ENCODE measurements around the gene RAP2C.

Gene RAP2C

DNA sequence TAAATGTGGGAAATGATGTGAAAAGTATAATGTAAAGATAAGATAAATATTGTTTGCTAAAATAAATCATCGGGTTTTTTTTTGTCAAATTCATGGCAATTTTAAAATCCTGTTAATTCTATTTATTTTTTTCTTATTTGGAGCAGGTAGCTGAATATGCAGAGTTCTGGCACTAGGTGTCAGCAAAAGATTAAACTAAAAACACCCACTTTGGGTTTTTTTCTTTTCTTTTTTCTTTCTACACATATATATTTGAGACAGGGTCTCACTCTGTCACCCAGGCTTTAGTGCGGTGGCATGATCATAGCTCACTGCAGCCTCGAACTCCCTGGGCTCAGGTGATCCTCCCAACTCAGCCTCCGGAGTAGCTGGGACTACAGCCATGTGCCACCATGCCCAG, 6.9 kb upstream of the RAP2C start:
- no peak for TF ChIP-seq BACH2 (CRISPR knock-in tag; IDR thresholded peaks at IDR 0.05; ENCODE audit: borderline replicate concordance)
- TF ChIP-seq ARNTL (CRISPR knock-in tag; IDR thresholded peaks at IDR 0.05; ENCODE audit: borderline replicate concordance, low read depth): no peak
- no peak for TF ChIP-seq ISL1 (CRISPR knock-in tag; IDR thresholded peaks at IDR 0.05)
- TF ChIP-seq ZFP30 (CRISPR knock-in tag; IDR thresholded peaks at IDR 0.05): no peak
- TF ChIP-seq, protein P1, sequence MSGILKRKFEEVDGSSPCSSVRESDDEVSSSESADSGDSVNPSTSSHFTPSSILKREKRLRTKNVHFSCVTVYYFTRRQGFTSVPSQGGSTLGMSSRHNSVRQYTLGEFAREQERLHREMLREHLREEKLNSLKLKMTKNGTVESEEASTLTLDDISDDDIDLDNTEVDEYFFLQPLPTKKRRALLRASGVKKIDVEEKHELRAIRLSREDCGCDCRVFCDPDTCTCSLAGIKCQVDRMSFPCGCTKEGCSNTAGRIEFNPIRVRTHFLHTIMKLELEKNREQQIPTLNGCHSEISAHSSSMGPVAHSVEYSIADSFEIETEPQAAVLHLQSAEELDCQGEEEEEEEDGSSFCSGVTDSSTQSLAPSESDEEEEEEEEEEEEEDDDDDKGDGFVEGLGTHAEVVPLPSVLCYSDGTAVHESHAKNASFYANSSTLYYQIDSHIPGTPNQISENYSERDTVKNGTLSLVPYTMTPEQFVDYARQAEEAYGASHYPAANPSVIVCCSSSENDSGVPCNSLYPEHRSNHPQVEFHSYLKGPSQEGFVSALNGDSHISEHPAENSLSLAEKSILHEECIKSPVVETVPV (CRISPR knock-in tag; IDR thresholded peaks at IDR 0.05): no peak
- no peak for ATAC-seq

DNA sequence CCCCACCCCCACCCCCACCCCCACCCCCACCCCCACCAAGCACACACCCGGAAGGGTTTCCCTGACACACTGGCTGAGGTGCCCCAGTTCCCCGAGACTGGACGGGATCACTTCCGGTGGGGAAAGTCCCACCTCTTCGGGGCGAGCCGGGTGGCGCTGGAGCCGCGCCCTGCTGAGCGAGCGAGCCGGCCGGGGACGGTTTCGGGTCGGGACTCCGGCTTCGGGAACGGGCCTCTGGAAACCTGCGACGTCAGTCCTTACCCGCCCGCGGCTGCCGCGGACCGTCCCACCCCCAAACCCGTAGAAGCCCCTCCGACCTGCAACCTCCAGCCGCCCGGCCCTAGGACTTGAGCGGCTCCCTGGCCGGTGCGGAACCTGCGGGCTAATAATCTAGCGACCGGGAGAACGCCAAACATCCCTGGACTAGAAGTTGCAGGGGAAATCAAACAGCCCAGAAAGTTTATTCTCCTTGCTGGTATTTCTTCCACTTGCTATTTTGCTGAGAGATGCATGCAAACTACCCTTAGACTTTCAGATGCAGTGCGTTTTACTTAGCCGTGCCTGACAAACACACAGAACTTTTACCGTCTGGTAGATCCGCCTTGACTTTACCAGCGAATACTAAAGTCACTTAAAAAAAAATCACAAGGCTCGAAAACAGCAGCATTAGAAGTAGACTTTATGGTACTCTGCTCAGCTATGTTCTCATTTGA, 991 bp downstream of the RAP2C start:
- peak; percentile 86 for ATAC-seq
- no peak for TF ChIP-seq ZNF565 (CRISPR knock-in tag; conservative IDR thresholded peaks at IDR 0.05; ENCODE audit: low read depth)
- TF ChIP-seq ARNTL (CRISPR knock-in tag; IDR thresholded peaks at IDR 0.05; ENCODE audit: borderline replicate concordance, low read depth): no peak
- TF ChIP-seq, protein P2, sequence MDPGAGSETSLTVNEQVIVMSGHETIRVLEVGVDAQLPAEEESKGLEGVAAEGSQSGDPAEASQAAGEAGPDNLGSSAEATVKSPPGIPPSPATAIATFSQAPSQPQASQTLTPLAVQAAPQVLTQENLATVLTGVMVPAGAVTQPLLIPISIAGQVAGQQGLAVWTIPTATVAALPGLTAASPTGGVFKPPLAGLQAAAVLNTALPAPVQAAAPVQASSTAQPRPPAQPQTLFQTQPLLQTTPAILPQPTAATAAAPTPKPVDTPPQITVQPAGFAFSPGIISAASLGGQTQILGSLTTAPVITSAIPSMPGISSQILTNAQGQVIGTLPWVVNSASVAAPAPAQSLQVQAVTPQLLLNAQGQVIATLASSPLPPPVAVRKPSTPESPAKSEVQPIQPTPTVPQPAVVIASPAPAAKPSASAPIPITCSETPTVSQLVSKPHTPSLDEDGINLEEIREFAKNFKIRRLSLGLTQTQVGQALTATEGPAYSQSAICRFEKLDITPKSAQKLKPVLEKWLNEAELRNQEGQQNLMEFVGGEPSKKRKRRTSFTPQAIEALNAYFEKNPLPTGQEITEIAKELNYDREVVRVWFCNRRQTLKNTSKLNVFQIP (CRISPR knock-in tag; IDR thresholded peaks at IDR 0.05; ENCODE audit: borderline replicate concordance, low read depth): no peak
- TF ChIP-seq, protein P3, sequence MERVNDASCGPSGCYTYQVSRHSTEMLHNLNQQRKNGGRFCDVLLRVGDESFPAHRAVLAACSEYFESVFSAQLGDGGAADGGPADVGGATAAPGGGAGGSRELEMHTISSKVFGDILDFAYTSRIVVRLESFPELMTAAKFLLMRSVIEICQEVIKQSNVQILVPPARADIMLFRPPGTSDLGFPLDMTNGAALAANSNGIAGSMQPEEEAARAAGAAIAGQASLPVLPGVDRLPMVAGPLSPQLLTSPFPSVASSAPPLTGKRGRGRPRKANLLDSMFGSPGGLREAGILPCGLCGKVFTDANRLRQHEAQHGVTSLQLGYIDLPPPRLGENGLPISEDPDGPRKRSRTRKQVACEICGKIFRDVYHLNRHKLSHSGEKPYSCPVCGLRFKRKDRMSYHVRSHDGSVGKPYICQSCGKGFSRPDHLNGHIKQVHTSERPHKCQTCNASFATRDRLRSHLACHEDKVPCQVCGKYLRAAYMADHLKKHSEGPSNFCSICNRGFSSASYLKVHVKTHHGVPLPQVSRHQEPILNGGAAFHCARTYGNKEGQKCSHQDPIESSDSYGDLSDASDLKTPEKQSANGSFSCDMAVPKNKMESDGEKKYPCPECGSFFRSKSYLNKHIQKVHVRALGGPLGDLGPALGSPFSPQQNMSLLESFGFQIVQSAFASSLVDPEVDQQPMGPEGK (CRISPR knock-in tag; IDR thresholded peaks at IDR 0.05; ENCODE audit: borderline replicate concordance): no peak
- no peak for TF ChIP-seq TCF4 (CRISPR knock-in tag; IDR thresholded peaks at IDR 0.05; ENCODE audit: borderline replicate concordance)
- no peak for TF ChIP-seq ISL1 (CRISPR knock-in tag; IDR thresholded peaks at IDR 0.05)
- no peak for TF ChIP-seq ZFP30 (CRISPR knock-in tag; IDR thresholded peaks at IDR 0.05)
- no peak for TF ChIP-seq ZFP3 (CRISPR knock-in tag; IDR thresholded peaks at IDR 0.05)
- TF ChIP-seq, protein P1 (CRISPR knock-in tag; IDR thresholded peaks at IDR 0.05): no peak
- no peak for TF ChIP-seq SNAI2 (CRISPR knock-in tag; IDR thresholded peaks at IDR 0.05)
- TF ChIP-seq, protein P4, sequence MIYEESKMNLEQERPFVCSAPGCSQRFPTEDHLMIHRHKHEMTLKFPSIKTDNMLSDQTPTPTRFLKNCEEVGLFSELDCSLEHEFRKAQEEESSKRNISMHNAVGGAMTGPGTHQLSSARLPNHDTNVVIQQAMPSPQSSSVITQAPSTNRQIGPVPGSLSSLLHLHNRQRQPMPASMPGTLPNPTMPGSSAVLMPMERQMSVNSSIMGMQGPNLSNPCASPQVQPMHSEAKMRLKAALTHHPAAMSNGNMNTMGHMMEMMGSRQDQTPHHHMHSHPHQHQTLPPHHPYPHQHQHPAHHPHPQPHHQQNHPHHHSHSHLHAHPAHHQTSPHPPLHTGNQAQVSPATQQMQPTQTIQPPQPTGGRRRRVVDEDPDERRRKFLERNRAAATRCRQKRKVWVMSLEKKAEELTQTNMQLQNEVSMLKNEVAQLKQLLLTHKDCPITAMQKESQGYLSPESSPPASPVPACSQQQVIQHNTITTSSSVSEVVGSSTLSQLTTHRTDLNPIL (CRISPR knock-in tag; IDR thresholded peaks at IDR 0.05; ENCODE audit: low read depth): no peak
- no peak for TF ChIP-seq CSDC2 (CRISPR knock-in tag; IDR thresholded peaks at IDR 0.05)

DNA sequence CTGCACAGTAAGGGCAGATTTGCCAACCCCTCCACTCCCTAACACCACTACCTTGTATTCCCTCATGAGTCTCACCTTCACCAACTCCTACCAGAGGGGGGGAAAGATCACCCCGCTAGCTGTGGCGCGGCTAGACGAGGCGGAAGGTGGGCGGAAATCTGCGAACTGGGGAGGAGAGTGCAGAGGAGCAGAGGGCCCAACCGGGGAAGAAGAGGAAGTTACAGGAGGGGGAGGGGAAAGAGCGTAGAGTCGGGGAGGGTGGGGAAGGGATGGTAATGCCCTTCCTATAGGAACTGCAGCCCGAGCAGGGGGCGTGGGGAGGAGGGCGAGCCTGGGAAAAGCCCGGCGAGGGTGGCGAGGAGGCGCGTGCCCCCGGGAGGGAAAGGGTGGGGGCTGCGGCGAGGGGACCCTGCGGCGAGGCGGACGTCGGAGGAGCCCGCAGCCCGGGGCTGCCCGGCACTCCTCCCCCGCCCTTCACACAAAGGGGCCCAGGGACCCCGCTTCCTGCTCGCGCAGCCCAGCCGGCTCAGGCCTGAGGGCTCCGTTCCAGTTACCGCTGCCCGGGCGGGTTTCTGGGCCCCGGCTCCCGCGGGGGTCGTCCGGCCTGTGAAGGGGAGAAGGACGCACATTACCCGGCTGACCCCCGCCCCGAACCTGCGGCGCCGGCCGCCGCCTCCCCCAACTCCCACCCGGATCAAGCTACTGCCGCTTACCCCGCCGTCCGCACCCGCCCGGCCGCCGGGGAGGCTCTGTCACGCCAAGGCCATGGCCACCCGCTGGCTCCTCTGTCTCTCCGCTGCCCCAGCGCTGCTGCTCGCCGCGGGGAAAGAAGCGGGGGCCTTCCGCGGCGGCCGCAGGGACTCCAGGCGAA, 1.8 kb downstream of the RAP2C start:
- peak; percentile 72 for ATAC-seq
- TF ChIP-seq, protein P3 (CRISPR knock-in tag; IDR thresholded peaks at IDR 0.05; ENCODE audit: borderline replicate concordance): peak; percentile 35; the same call in 1 of the 2 replicates
- no peak for TF ChIP-seq OSR1 (CRISPR knock-in tag; IDR thresholded peaks at IDR 0.05)

DNA sequence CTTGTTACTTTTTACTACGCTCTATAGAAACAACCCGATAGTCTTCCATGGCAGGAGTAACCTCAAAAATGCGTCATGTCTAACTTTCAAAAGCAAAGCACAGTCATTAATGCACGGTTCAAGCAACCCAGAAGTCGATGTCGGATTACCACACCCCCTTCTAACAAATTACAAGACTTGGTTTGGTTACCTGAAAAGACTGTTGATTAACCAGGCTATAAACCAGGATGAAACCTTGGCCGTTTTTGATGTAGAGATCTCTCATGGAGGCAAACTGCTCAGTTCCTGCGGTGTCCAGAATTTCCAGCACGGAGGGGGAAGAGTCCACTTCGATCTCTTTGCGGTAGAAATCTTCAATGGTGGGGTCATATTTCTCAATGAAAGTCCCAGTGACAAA, 2.4 kb downstream of the RAP2C start:
- ATAC-seq: peak; percentile 4
- TF ChIP-seq, protein P1 (CRISPR knock-in tag; IDR thresholded peaks at IDR 0.05): no peak
- TF ChIP-seq ZNF70 (CRISPR knock-in tag; IDR thresholded peaks at IDR 0.05) (no peak), ESRRG (CRISPR knock-in tag; IDR thresholded peaks at IDR 0.05) (no peak), RARB (CRISPR knock-in tag; IDR thresholded peaks at IDR 0.05) (no peak), TCF4 (CRISPR knock-in tag; IDR thresholded peaks at IDR 0.05; ENCODE audit: borderline replicate concordance) (no peak), GLIS3 (CRISPR knock-in tag; IDR thresholded peaks at IDR 0.05) (no peak), ISL1 (CRISPR knock-in tag; IDR thresholded peaks at IDR 0.05) (no peak), ZFP30 (CRISPR knock-in tag; IDR thresholded peaks at IDR 0.05) (no peak), CSDC2 (CRISPR knock-in tag; IDR thresholded peaks at IDR 0.05) (no peak), ZC3H10 (CRISPR knock-in tag; IDR thresholded peaks at IDR 0.05) (no peak)
- TF ChIP-seq, protein P4 (CRISPR knock-in tag; IDR thresholded peaks at IDR 0.05; ENCODE audit: low read depth): no peak
